ENCODE results near the gene EIF4E2.

Gene EIF4E2

DNA sequence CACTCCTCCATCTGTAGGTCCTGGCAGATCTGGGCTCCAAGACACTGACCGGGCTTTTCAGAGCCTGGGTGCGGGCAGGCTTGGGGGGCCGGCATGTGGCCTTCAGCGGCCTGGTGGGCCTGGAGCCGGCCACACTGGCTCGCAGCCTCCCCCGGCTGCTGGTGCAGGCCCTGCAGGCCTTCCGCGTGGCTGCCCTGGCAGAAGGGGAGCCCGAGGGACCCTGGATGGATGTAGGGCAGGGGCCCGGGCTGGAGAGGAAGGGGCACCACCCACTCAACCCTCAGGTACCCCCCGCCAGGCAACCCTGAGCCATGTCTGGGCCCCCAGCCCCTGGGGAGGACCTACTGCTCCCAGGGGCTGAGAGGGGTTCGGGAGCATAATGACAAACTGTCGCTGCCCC is 25.3 kb upstream of the EIF4E2 start:
- no peak overlapping the region for H3K4ac ChIP-seq (ENCODE audit: low read depth, low read length)
- DNase-seq = no peak
- H3K36me3 ChIP-seq (ENCODE audit: control insufficient read depth in 1 of 2, insufficient read depth in 2 of 2, low read length in 2 of 2) = no peaks in the 10 kb centered on the region
- H3K4me3 ChIP-seq (ENCODE audit: low read depth, low read length) = no peak overlapping the region
- H2BK120ac ChIP-seq (ENCODE audit: insufficient read depth, low read length, poor library complexity) = no peak overlapping the region
- H3K79me2 ChIP-seq (ENCODE audit: control insufficient read depth, insufficient read depth, low read length, poor library complexity) = no peaks in the 10 kb centered on the region
- no peak overlapping the region for H2BK12ac ChIP-seq (ENCODE audit: low read length)
- peaks cover 2 to 6% of the 10 kb centered on the region in 2 experiments for H3K4me1 ChIP-seq (ENCODE audit: control insufficient read depth in 1 of 2, insufficient read depth in 2 of 2, low read length in 2 of 2)
- peaks cover 29% of the 10 kb centered on the region for H3K27me3 ChIP-seq (ENCODE audit: insufficient read depth, low read length)
- H2AK5ac ChIP-seq (ENCODE audit: low read length) = no peak overlapping the region
- WGBS (ENCODE audit: extremely low coverage, insufficient coverage, insufficient read length) = no CpG with 5 or more reads among the region's 14 CpGs
- H3K23ac ChIP-seq (ENCODE audit: low read length) = no peak overlapping the region
- H3K9me3 ChIP-seq (ENCODE audit: insufficient read depth, low read depth, low read length) = peaks cover 2% of the 10 kb centered on the region
- H4K91ac ChIP-seq (ENCODE audit: low read depth, low read length) = no peak overlapping the region
- H4K8ac ChIP-seq (ENCODE audit: low read depth, low read length) = no peak overlapping the region
- H3K18ac ChIP-seq (ENCODE audit: low read length) = no peak overlapping the region
- no peak overlapping the region for H2AFZ ChIP-seq (ENCODE audit: insufficient read depth, low read length, poor library complexity)
- H3K14ac ChIP-seq (ENCODE audit: low read length) = no peak overlapping the region
- H3K4me2 ChIP-seq (ENCODE audit: low read length) = no peak overlapping the region
- no peak overlapping the region for H3K9ac ChIP-seq (ENCODE audit: low read length)
- no peak overlapping the region for H3K27ac ChIP-seq (ENCODE audit: low read depth, low read length)
- H4K12ac ChIP-seq (ENCODE audit: low read depth, low read length) = no peak overlapping the region
- H2BK5ac ChIP-seq (ENCODE audit: low read depth, low read length, poor library complexity) = no peak overlapping the region
- H3K79me1 ChIP-seq (ENCODE audit: low read length) = no peaks in the 10 kb centered on the region

GRCh38 chr2:232525791-232526371 is 24.6 kb upstream of the EIF4E2 start, which contains the start of gene CHRND:
CHRND (plus strand) TSS chr2:232526160; CDS start chr2:232526216, 56 bp downstream.
- no peak within 1 kb of the TSS for H3K4me2 ChIP-seq (ENCODE audit: low read length)
- H3K27me3 ChIP-seq (ENCODE audit: insufficient read depth, low read length) = peaks cover 29% of the 10 kb centered on the region
- H3K9ac ChIP-seq (ENCODE audit: low read length) = no peak within 1 kb of the TSS
- H3K36me3 ChIP-seq (ENCODE audit: control insufficient read depth in 1 of 2, insufficient read depth in 2 of 2, low read length in 2 of 2) = no peaks in the 10 kb centered on the region
- no peak within 1 kb of the TSS for H2BK120ac ChIP-seq (ENCODE audit: insufficient read depth, low read length, poor library complexity)
- H3K14ac ChIP-seq (ENCODE audit: low read length) = no peak within 1 kb of the TSS
- no peak within 1 kb of the TSS for H2AFZ ChIP-seq (ENCODE audit: insufficient read depth, low read length, poor library complexity)
- H3K79me2 ChIP-seq (ENCODE audit: control insufficient read depth, insufficient read depth, low read length, poor library complexity) = no peaks in the 10 kb centered on the region
- DNase-seq = no peak
- no peak within 1 kb of the TSS for H4K12ac ChIP-seq (ENCODE audit: low read depth, low read length)
- peaks cover 2% of the 10 kb centered on the region for H3K9me3 ChIP-seq (ENCODE audit: insufficient read depth, low read depth, low read length)
- no CpG with 5 or more reads among the region's 18 CpGs for WGBS (ENCODE audit: extremely low coverage, insufficient coverage, insufficient read length)
- no peak within 1 kb of the TSS for H3K4ac ChIP-seq (ENCODE audit: low read depth, low read length)
- no peak within 1 kb of the TSS for H3K18ac ChIP-seq (ENCODE audit: low read length)
- H2AK5ac ChIP-seq (ENCODE audit: low read length) = no peak within 1 kb of the TSS
- H3K27ac ChIP-seq (ENCODE audit: low read depth, low read length) = no peak within 1 kb of the TSS
- H4K91ac ChIP-seq (ENCODE audit: low read depth, low read length) = no peak within 1 kb of the TSS
- H2BK12ac ChIP-seq (ENCODE audit: low read length) = no peak within 1 kb of the TSS
- no peak within 1 kb of the TSS for H2BK5ac ChIP-seq (ENCODE audit: low read depth, low read length, poor library complexity)
- no peak within 1 kb of the TSS for H3K4me3 ChIP-seq (ENCODE audit: low read depth, low read length)
- H3K4me1 ChIP-seq (ENCODE audit: control insufficient read depth in 1 of 2, insufficient read depth in 2 of 2, low read length in 2 of 2) = peaks cover 2 to 6% of the 10 kb centered on the region in 2 experiments
- H3K79me1 ChIP-seq (ENCODE audit: low read length) = no peaks in the 10 kb centered on the region
- H3K23ac ChIP-seq (ENCODE audit: low read length) = no peak within 1 kb of the TSS
- H4K8ac ChIP-seq (ENCODE audit: low read depth, low read length) = no peak within 1 kb of the TSS

GRCh38 chr2:232526372-232526941 is 24.0 kb upstream of the EIF4E2 start:
- Histone ChIP-seq H2AK5ac (ENCODE audit: low read length) (no peak overlapping the region), H3K4me3 (ENCODE audit: low read depth, low read length) (no peak overlapping the region), H4K12ac (ENCODE audit: low read depth, low read length) (no peak overlapping the region), H3K27ac (ENCODE audit: low read depth, low read length) (no peak overlapping the region), H4K91ac (ENCODE audit: low read depth, low read length) (no peak overlapping the region), H3K4ac (ENCODE audit: low read depth, low read length) (no peak overlapping the region), H3K79me1 (ENCODE audit: low read length) (no peaks in the 10 kb centered on the region), H3K23ac (ENCODE audit: low read length) (no peak overlapping the region), H2BK120ac (ENCODE audit: insufficient read depth, low read length, poor library complexity) (no peak overlapping the region), H3K9me3 (ENCODE audit: insufficient read depth, low read depth, low read length) (peaks cover 3% of the 10 kb centered on the region), H3K27me3 (ENCODE audit: insufficient read depth, low read length) (peaks cover 29% of the 10 kb centered on the region), H3K36me3 (ENCODE audit: control insufficient read depth in 1 of 2, insufficient read depth in 2 of 2, low read length in 2 of 2) (no peaks in the 10 kb centered on the region), H3K9ac (ENCODE audit: low read length) (no peak overlapping the region), H3K4me1 (ENCODE audit: control insufficient read depth in 1 of 2, insufficient read depth in 2 of 2, low read length in 2 of 2) (peaks cover 2 to 6% of the 10 kb centered on the region in 2 experiments), H3K4me2 (ENCODE audit: low read length) (no peak overlapping the region), H2BK5ac (ENCODE audit: low read depth, low read length, poor library complexity) (no peak overlapping the region), H3K14ac (ENCODE audit: low read length) (no peak overlapping the region), H2AFZ (ENCODE audit: insufficient read depth, low read length, poor library complexity) (no peak overlapping the region), H4K8ac (ENCODE audit: low read depth, low read length) (no peak overlapping the region), H3K18ac (ENCODE audit: low read length) (no peak overlapping the region), H3K79me2 (ENCODE audit: control insufficient read depth, insufficient read depth, low read length, poor library complexity) (no peaks in the 10 kb centered on the region), H2BK12ac (ENCODE audit: low read length) (no peak overlapping the region)
- WGBS (ENCODE audit: extremely low coverage, insufficient coverage, insufficient read length) = no CpG with 5 or more reads among the region's 13 CpGs
- DNase-seq = no peak

- Histone ChIP-seq H2BK120ac (ENCODE audit: insufficient read depth, low read length, poor library complexity) (no peak overlapping the region), H3K4me1 (ENCODE audit: control insufficient read depth in 1 of 2, insufficient read depth in 2 of 2, low read length in 2 of 2) (peaks cover 2 to 6% of the 10 kb centered on the region in 2 experiments), H3K9ac (ENCODE audit: low read length) (no peak overlapping the region), H3K79me2 (ENCODE audit: control insufficient read depth, insufficient read depth, low read length, poor library complexity) (no peaks in the 10 kb centered on the region), H2BK5ac (ENCODE audit: low read depth, low read length, poor library complexity) (no peak overlapping the region), H2BK12ac (ENCODE audit: low read length) (no peak overlapping the region), H3K23ac (ENCODE audit: low read length) (no peak overlapping the region), H4K12ac (ENCODE audit: low read depth, low read length) (no peak overlapping the region), H3K27me3 (ENCODE audit: insufficient read depth, low read length) (peaks cover 20% of the 10 kb centered on the region), H3K36me3 (ENCODE audit: control insufficient read depth in 1 of 2, insufficient read depth in 2 of 2, low read length in 2 of 2) (no peaks in the 10 kb centered on the region), H3K9me3 (ENCODE audit: insufficient read depth, low read depth, low read length) (peaks cover 1% of the 10 kb centered on the region), H3K14ac (ENCODE audit: low read length) (no peak overlapping the region), H3K27ac (ENCODE audit: low read depth, low read length) (no peak overlapping the region), H2AK5ac (ENCODE audit: low read length) (no peak overlapping the region), H4K91ac (ENCODE audit: low read depth, low read length) (no peak overlapping the region), H3K18ac (ENCODE audit: low read length) (no peak overlapping the region), H4K8ac (ENCODE audit: low read depth, low read length) (no peak overlapping the region), H2AFZ (ENCODE audit: insufficient read depth, low read length, poor library complexity) (no peak overlapping the region), H3K4ac (ENCODE audit: low read depth, low read length) (no peak overlapping the region), H3K79me1 (ENCODE audit: low read length) (no peaks in the 10 kb centered on the region), H3K4me3 (ENCODE audit: low read depth, low read length) (no peak overlapping the region), H3K4me2 (ENCODE audit: low read length) (no peak overlapping the region)
- no peak for DNase-seq
- no CpG with 5 or more reads among the region's 6 CpGs for WGBS (ENCODE audit: extremely low coverage, insufficient coverage, insufficient read length)
These were observed 22.5 kb upstream of the EIF4E2 start for GRCh38 chr2:232527905-232528470.
